Uterus (tissue), 4 donors: ENCODE results near the gene BEND2. TPM values are rescaled to one million over a fixed set of nuclear protein-coding genes. Genes with fewer than 3 reads are reported as not detected.

Experiments
- DNase-seq, 2 donors: peaks; one replicate each; pipeline ENCODE4 v3.0.0-alpha.2; 2019 to 2020
- H3K27ac ChIP-seq, 2 donors: fragments of 200-600 bp; sonication (generic); 1 replicate in 1 of 2; 2 replicates in 1 of 2; pipeline ENCODE4 v1.5.1; 2016 to 2018
- H3K27me3 ChIP-seq, 2 donors: fragments of 200-600 bp; sonication (generic); one replicate each; pipeline ENCODE4 v1.5.1; 2018 to 2019; ENCODE audit warnings: control low read depth in 1 of 2
- H3K36me3 ChIP-seq, 2 donors: fragments of 200-600 bp; sonication (generic); one replicate each; pipeline ENCODE4 v1.5.1; 2019; ENCODE audit warnings: control low read depth in 1 of 2
- H3K4me1 ChIP-seq, 2 donors: fragments of 200-600 bp; sonication (generic); one replicate each; pipeline ENCODE4 v1.5.1; 2018 to 2019; ENCODE audit warnings: control low read depth in 1 of 2
- H3K4me3 ChIP-seq, 2 donors: fragments of 200-600 bp; sonication (generic); 1 replicate in 1 of 2; 2 replicates in 1 of 2; pipeline ENCODE4 v1.5.1; 2018 to 2019; ENCODE audit warnings: mild to moderate bottlenecking in 1 of 2
- H3K9me3 ChIP-seq, 2 donors: fragments of 200-600 bp; sonication (generic); one replicate each; pipeline ENCODE4 v1.5.1; 2019; ENCODE audit warnings: control low read depth in 1 of 2
- CTCF ChIP-seq, 4 experiments: fragments of 200-600 bp in 2 of 4; fragments of 450-650 bp in 2 of 4; sonication (generic) in 2 of 4; IDR thresholded peaks; one replicate each; pipeline ENCODE4 v1.5.1; 2016 to 2019; ENCODE audit warnings: antibody characterized with exemption in 4 of 4, mild to moderate bottlenecking in 2 of 4, moderate library complexity in 1 of 4
- POLR2A ChIP-seq, 2 donors: fragments of 450-650 bp; IDR thresholded peaks; one replicate each; pipeline ENCODE4 v1.6.1; 2016; ENCODE audit warnings: antibody characterized with exemption in 2 of 2, mild to moderate bottlenecking in 1 of 2, moderate library complexity in 1 of 2
- intact Hi-C: fragments of 100-400 bp; cut with DNase I; formaldehyde crosslinking; loops from one replicate; pipeline ENCODE4 v1.15.1; 2023; ENCODE audit warnings: low total_unique reads
- total RNA-seq, 4 donors: library from RNA; depleted of rRNA in 3 of 4; stranded (reverse); fragments of >200 nt in 3 of 4; gene quantifications; one replicate each; pipeline versions ENCODE4 v1.1.0 to v1.2.4, GENCODE V29; 2014 to 2023
- donor health status: DM: yes; HTN: yes; CAD: no.

BEND2 gene
- total RNA-seq, 4 donors from 2014 or later: not detected

- no peak for TF ChIP-seq POLR2A (IDR thresholded peaks at IDR 0.05)
- no peak for TF ChIP-seq CTCF (IDR thresholded peaks at IDR 0.05)
- H3K4me3 ChIP-seq: no peak overlapping the region
- no peak overlapping the region for H3K27ac ChIP-seq
- no peaks in the 10 kb centered on the region for H3K36me3 ChIP-seq
- H3K9me3 ChIP-seq: no peaks in the 10 kb centered on the region
- no peaks in the 10 kb centered on the region for H3K27me3 ChIP-seq
- intact Hi-C loops: no loop called here
- no peak for DNase-seq
- H3K4me1 ChIP-seq: no peaks in the 10 kb centered on the region
Observed at GRCh38 chrX:18179446-18179845, 41.2 kb downstream of the BEND2 start.

GRCh38 chrX:18174971-18175370 lies 45.7 kb downstream of the BEND2 start:
- Histone ChIP-seq H3K27me3 (no peaks in the 10 kb centered on the region), H3K36me3 (no peaks in the 10 kb centered on the region), H3K27ac (no peak overlapping the region), H3K4me3 (no peak overlapping the region), H3K9me3 (no peaks in the 10 kb centered on the region), H3K4me1 (no peaks in the 10 kb centered on the region)
- TF ChIP-seq CTCF (IDR thresholded peaks at IDR 0.05): no peak
- TF ChIP-seq POLR2A (IDR thresholded peaks at IDR 0.05): no peak
- intact Hi-C loops: no loop called here
- DNase-seq: no peak

GRCh38 chrX:18174209-18174608 lies 46.5 kb downstream of the BEND2 start:
- Histone ChIP-seq H3K36me3 (no peaks in the 10 kb centered on the region), H3K4me1 (no peaks in the 10 kb centered on the region), H3K27ac (no peak overlapping the region), H3K27me3 (no peaks in the 10 kb centered on the region), H3K9me3 (no peaks in the 10 kb centered on the region), H3K4me3 (no peak overlapping the region)
- DNase-seq: no peak
- TF ChIP-seq POLR2A (IDR thresholded peaks at IDR 0.05) (no peak), CTCF (IDR thresholded peaks at IDR 0.05) (no peak)
- intact Hi-C loops: no loop called here

- H3K36me3 ChIP-seq: no peaks in the 10 kb centered on the region
- no peaks in the 10 kb centered on the region for H3K27me3 ChIP-seq
- H3K9me3 ChIP-seq: no peaks in the 10 kb centered on the region
- H3K4me3 ChIP-seq: no peak overlapping the region
- no peak overlapping the region for H3K27ac ChIP-seq
- H3K4me1 ChIP-seq: no peaks in the 10 kb centered on the region
- DNase-seq: no peak
- intact Hi-C loops: no loop called here
- TF ChIP-seq CTCF (IDR thresholded peaks at IDR 0.05) (no peak), POLR2A (IDR thresholded peaks at IDR 0.05) (no peak)
Observed at GRCh38 chrX:18173494-18174180, 47.0 kb downstream of the BEND2 start.

GRCh38 chrX:18172970-18173369 lies 47.7 kb downstream of the BEND2 start:
- H3K4me3 ChIP-seq: no peak overlapping the region
- H3K27ac ChIP-seq: no peak overlapping the region
- no peaks in the 10 kb centered on the region for H3K27me3 ChIP-seq
- DNase-seq: no peak
- H3K4me1 ChIP-seq: no peaks in the 10 kb centered on the region
- TF ChIP-seq CTCF (IDR thresholded peaks at IDR 0.05) (no peak), POLR2A (IDR thresholded peaks at IDR 0.05) (no peak)
- H3K36me3 ChIP-seq: no peaks in the 10 kb centered on the region
- intact Hi-C loops: no loop called here
- H3K9me3 ChIP-seq: no peaks in the 10 kb centered on the region
